HG02973 (cell line): ENCODE data around the gene ABCC6.
"Not testable (repeated sequence)": the region's sequence is repeated elsewhere in the genome, so short reads cannot be mapped to it uniquely, and the experiment has no call there.

Experiments used
- ATAC-seq: cut with Tn5 transposase; IDR thresholded peaks from one replicate; pipeline ENCODE4 v1.9.1; 2021; ENCODE audit warnings: moderate library complexity; ENCODE audit not compliant: unreplicated experiment

The ABCC6 gene

GRCh38 chr16:16163109-16163508 is 60.2 kb downstream of the ABCC6 start:
- no peak for ATAC-seq

GRCh38 chr16:16162591-16162990 is 60.7 kb downstream of the ABCC6 start:
- no peak for ATAC-seq

- ATAC-seq: not testable (repeated sequence)
Measured at GRCh38 chr16:16161840-16162239, 61.5 kb downstream of the ABCC6 start.

GRCh38 chr16:16161319-16161718 is 62.0 kb downstream of the ABCC6 start:
- no peak for ATAC-seq

GRCh38 chr16:16159662-16160061 is 63.6 kb downstream of the ABCC6 start:
- no peak for ATAC-seq

- no peak for ATAC-seq
Measured at GRCh38 chr16:16158741-16159374, 64.4 kb downstream of the ABCC6 start.

GRCh38 chr16:16158082-16158658 is 65.1 kb downstream of the ABCC6 start:
- ATAC-seq: no peak

- no peak for ATAC-seq
Measured at GRCh38 chr16:16157166-16157565, 66.1 kb downstream of the ABCC6 start.

- no peak for ATAC-seq
Measured at GRCh38 chr16:16155234-16155633, 68.1 kb downstream of the ABCC6 start.

- no peak for ATAC-seq
Measured at GRCh38 chr16:16154281-16154951, 68.9 kb downstream of the ABCC6 start.

GRCh38 chr16:16153000-16153399 is 70.3 kb downstream of the ABCC6 start:
- not testable (repeated sequence) for ATAC-seq

GRCh38 chr16:16151315-16151714 is 72.0 kb downstream of the ABCC6 start:
- ATAC-seq: no peak

GRCh38 chr16:16150878-16151152 is 72.5 kb downstream of the ABCC6 start:
- ATAC-seq: no peak

GRCh38 chr16:16150117-16150877 is 73.0 kb downstream of the ABCC6 start:
- no peak for ATAC-seq

GRCh38 chr16:16149710-16150116 is 73.6 kb downstream of the ABCC6 start:
- ATAC-seq: no peak

GRCh38 chr16:16148755-16149154 is 74.5 kb downstream of the ABCC6 start:
- no peak for ATAC-seq

- ATAC-seq: not testable (repeated sequence)
Measured at GRCh38 chr16:16148000-16148599, 75.2 kb downstream of the ABCC6 start.

GRCh38 chr16:16147316-16147999 is 75.8 kb downstream of the ABCC6 start:
- ATAC-seq: no peak

- no peak for ATAC-seq
Measured at GRCh38 chr16:16146380-16147315, 76.6 kb downstream of the ABCC6 start.

GRCh38 chr16:16145286-16145685 is 78.0 kb downstream of the ABCC6 start:
- no peak for ATAC-seq
